Activated CD4-positive, CD25-positive, alpha-beta regulatory T cell treated with anti-CD3 and anti-CD28 coated beads, Interleukin-2, amount 50 U/mL, for 16 hours (primary cell): ENCODE measurements around the gene RUNX1.

Experiments used
- DNase-seq: peaks from one replicate; pipeline ENCODE4 v3.0.0-alpha.2; 2020; ENCODE audit warnings: low read depth, low spot score

Gene RUNX1

DNA sequence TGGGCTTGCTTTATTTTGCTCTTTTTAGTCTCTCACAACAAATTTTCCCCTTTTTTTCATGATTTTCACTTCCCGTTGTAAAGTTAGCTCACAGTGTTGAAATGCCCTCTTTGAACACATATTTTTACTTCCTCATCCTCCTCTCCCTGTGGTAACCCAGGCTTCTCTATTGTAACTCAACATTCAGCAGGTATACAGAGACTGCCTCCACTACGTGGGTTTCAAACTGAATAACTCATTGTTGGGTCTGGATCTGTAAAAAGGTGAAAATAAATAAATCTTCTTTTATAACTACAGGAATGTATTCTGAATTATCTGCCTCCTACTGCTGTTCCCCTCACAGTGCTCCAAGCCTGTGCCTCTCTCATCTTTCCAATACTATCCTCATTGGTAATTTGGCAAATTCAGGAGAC, 166.4 kb downstream of the RUNX1 start:
- DNase-seq = no peak

- DNase-seq = no peak
These were observed 167.2 kb downstream of the RUNX1 start for GRCh38 chr21:34881839-34882371.

DNA sequence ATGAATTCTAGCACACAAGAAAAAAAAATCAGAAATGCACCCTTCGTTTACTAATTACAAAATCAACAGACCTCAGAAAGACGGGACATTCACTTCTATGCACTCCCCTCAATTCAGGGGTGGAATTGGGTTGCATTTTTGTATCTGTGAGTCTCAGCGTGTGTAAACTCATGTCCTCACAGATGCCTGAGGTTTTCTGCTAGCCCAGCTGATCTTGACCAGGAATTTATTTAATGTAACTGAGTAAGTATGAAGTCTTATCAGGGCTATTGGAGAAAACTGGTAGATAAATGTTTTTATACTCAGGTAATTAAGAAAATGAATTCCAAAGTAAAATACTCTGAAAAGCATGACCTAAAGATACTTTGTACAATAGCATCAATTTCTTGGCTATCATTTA, 167.7 kb downstream of the RUNX1 start:
- no peak for DNase-seq

DNA sequence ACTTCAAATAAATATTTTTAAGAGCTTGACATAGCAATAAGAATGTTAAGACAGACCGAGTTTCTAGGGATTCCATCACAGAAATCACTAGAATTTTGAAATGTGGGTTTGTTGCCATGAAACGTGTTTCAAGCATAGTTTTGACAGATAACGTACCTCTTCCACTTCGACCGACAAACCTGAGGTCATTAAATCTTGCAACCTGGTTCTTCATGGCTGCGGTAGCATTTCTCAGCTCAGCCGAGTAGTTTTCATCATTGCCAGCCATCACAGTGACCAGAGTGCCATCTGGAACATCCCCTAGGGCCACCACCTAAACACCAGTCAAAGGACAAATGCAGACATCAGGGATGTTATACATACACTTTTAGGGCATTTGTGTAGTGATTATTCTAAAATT, 168.7 kb downstream of the RUNX1 start:
- no peak for DNase-seq

DNA sequence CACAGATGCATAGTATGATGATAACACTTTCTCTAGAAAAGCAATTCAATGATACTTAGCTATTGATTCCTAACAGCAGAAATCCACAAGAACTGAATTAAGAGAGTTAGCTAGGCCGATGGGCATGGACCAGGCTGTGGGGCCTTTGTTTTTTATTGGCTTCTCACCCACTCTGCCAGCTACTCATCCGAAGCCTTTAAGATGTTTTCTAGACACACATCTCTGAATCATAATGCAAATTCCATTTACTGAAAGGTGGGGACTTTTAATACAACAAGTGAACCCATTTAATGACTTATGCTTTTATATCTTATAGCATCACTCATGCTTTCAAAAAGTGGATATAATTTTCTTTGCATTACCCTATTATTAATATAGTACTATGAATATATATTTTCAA, 170.2 kb downstream of the RUNX1 start:
- no peak for DNase-seq

- no peak for DNase-seq
These were observed 170.6 kb downstream of the RUNX1 start for GRCh38 chr21:34878501-34878900.

- DNase-seq = no peak
These were observed 171.5 kb downstream of the RUNX1 start for GRCh38 chr21:34877485-34878128.

- DNase-seq = no peak
These were observed 173.3 kb downstream of the RUNX1 start for GRCh38 chr21:34875830-34876229.

DNA sequence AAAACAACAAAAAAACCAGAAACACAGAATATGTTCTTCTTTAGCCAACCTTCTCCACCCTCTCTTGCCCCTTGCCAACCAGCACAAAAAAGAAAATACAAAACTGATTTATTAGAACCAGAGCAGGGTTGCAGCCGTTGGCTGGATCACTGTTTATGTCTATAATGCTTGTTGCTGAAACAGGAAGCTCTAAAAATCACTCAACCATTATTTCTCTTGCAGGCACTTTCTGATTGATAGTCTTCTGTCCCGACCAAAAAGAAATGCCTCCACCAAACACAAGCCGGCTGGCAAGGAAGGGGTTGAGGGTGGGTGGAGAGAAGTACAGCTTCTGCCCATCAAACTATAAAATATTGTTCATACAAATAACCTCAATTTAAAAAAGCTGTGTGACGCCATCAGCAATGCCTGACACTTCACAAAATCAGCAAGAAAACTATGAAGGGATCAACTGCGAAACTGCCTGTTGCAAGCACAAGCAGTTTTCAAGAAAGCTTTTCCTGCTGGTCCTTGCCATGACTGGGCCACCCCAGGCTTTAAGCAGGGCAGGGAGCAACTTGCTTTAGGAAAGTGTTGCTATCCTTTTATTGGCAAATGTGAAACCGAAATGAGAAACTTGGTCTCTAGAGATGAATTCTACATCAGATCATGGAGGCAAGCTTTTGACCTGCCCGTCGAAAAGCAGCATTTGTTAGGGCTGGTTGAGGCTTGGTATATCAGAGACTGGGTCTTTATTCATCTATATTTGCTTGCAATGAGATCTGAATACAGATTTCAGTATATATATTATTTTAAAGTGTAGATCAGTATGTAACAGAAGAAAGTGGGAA, 174.2 kb downstream of the RUNX1 start:
- DNase-seq = no peak

DNA sequence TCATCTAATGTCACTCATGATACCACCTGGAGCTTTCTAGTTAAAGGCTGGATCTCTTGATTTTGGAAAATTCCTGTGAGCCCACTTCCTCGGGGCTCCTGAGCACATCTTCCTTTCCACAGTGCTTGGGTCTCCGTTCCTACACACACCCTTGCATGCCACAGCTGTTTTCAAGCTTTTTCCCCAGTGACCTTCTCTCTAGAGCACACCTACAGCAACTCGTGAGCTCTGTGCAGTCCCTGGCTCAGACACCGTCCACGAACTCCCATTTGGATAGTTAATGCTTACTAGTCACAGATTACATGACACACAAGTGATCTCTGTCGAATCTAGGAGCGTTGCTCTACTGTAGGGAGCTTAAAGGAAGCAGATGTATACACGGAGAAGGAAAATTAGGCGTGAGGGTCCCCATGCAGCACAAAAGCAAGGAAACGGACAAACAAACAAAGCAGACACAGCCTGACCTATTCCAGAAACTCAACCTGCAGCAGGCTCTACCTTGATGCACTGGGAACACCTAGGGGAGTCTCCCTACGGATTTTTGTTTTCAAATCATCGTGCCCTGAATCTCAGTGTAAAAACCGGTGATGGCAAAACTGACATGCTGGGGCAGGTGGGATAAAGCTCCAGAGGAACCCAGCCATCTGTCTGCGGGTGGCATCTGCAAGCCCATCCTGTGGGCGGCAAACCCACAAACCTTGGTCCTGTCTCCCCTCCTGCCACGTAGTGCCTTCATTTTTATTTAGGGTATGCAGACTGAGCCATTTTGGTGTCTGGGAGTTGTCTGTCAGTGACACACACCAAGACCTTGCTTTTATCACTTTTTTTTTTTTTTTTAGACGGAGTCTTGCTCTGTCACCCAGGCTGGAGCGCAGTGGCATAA, 177.8 kb downstream of the RUNX1 start:
- DNase-seq = no peak

DNA sequence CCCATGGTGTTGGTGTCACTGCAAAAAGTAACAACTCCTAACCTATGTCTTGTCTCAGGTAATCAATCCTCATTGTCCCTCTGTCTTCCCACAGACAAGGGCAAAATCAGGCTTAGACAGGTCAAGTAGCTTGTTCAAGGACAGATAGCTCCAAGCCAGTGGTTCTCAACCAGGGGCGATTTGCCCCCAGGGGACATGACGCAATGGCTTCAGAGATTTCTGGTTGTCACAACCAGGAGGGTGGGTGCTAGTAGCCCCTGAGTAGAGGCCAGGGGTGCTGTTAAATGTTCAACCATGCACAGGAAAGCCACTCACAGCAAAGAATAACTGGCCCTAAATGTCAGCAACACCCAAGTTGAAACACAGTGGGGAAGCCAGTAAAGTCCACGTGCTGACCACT, 178.9 kb downstream of the RUNX1 start:
- DNase-seq = no peak

- DNase-seq = no peak
These were observed 179.6 kb downstream of the RUNX1 start for GRCh38 chr21:34869545-34869944.

DNA sequence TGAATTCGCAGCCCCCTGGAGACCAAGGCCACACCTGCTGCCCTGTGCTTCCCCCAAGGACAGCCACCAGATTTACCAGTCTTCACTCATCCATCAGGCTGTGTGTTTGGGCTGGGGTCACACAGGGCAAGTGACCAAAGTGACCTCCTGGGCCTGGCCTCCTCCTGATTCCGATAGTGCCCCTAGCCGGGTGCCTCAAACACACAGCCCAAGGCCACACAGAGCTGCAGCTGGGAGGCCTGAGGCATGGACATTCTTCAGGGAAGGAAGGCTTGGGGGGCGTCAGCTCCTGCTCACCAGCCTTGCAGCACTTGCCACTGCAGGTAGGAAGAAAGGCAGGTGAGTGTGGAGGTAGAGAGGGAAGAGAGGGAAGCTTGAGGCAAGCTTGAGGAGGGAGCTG, 181.3 kb downstream of the RUNX1 start:
- no peak for DNase-seq

GRCh38 chr21:34865400-34866241, 183.5 kb downstream of the RUNX1 start:
- DNase-seq = no peak

- no peak for DNase-seq
These were observed 184.5 kb downstream of the RUNX1 start for GRCh38 chr21:34864370-34865149.

DNA sequence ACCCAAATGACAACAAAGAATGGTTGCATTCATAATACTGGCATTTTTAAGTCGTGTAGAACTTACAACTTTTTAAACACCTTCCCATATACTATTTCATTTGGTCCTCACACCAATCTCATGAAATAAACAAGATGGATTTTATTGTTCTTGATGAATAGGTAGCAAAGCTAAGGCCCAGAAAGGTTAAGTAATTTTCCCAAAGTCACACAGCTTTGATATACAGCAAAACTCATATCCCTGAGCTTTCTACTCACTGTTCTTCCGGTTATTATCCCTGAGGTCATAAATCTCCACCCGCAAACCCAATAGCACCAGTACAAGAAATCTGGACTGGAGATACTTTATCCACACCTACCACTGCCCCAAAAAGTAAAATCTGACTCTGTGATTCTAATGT, 186.2 kb downstream of the RUNX1 start:
- no peak for DNase-seq

- DNase-seq = no peak
These were observed 187.8 kb downstream of the RUNX1 start for GRCh38 chr21:34861258-34861657.

- DNase-seq = no peak
These were observed 189.0 kb downstream of the RUNX1 start for GRCh38 chr21:34859976-34860653.

DNA sequence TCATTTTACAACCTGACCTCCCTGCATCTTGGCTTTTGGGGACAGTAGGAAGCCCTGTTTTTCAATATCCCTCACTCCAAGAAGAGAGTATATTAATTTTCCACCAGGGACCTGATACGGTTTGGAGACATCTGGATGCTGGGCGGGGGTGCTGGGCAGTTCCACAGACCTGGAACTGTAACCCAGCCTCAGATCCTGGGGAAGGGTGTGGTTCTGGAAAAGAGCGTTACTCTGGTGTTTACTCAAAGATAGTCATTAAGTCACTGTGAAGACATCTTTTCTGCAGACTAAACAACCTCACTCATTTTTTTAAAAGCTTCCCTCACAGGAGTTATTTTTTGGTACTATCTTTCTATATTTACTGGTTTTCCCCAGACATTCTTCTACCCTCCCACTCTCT, 190.5 kb downstream of the RUNX1 start:
- no peak for DNase-seq

- no peak for DNase-seq
These were observed 191.2 kb downstream of the RUNX1 start for GRCh38 chr21:34857874-34858273.
